ENCODE data around the gene LMF2. TPM values are rescaled to one million over a fixed set of nuclear protein-coding genes. Genes with fewer than 3 reads are reported as not detected.

LMF2 gene
- total RNA-seq, 2 donors from 2014 or later: 147 to 158 TPM

- H3K4me3 ChIP-seq: no peak overlapping the region
- no peak for TF ChIP-seq CTCF (IDR thresholded peaks at IDR 0.05)
- no peak for TF ChIP-seq POLR2A (IDR thresholded peaks at IDR 0.05)
- no peaks in the 10 kb centered on the region for H3K27me3 ChIP-seq
- no peak overlapping the region for H3K27ac ChIP-seq
- DNase-seq (no peak), ATAC-seq (no peak)
- no peaks in the 10 kb centered on the region for H3K4me1 ChIP-seq
- 88 to 94% methylated on average over 8 to 18 of the region's 18 CpGs for WGBS, 2 donors
- peaks cover 4 to 24% of the 10 kb centered on the region in 2 donors for H3K36me3 ChIP-seq (replicated peaks in 1 of 2; ENCODE audit: insufficient read depth in 1 of 2, low read depth in 2 of 2)
- intact Hi-C loops (cut with DNase I): no loop called here
- no peaks in the 10 kb centered on the region for H3K9me3 ChIP-seq
Observed at GRCh38 chr22:50455201-50455600, 52.3 kb downstream of the LMF2 start.

GRCh38 chr22:50454556-50455075 is 52.9 kb downstream of the LMF2 start:
- 94 to 95% methylated on average over 17 to 27 of the region's 27 CpGs for WGBS, 2 donors
- intact Hi-C loops (cut with DNase I): no loop called here
- no peak for ATAC-seq
- H3K27ac ChIP-seq: no peak overlapping the region
- peaks cover 4 to 19% of the 10 kb centered on the region in 2 donors for H3K36me3 ChIP-seq (replicated peaks in 1 of 2; ENCODE audit: insufficient read depth in 1 of 2, low read depth in 2 of 2)
- H3K4me1 ChIP-seq: no peaks in the 10 kb centered on the region
- H3K9me3 ChIP-seq: no peaks in the 10 kb centered on the region
- TF ChIP-seq CTCF (IDR thresholded peaks at IDR 0.05): no peak
- TF ChIP-seq POLR2A (IDR thresholded peaks at IDR 0.05): no peak
- H3K4me3 ChIP-seq: no peak overlapping the region
- no peak for DNase-seq
- no peaks in the 10 kb centered on the region for H3K27me3 ChIP-seq

Other genes starting within 250 kb of the LMF2 start
- 1 to 10 TPM; 3.9 to 4.6 TPM for gene MAPK12, start 246.0 kb downstream of the LMF2 start, total RNA-seq
- gene MAPK11, start 237.3 kb downstream of the LMF2 start, total RNA-seq: 1 to 10 TPM; 3.0 to 3.6 TPM
- 100 to 1,000 TPM; 113 to 140 TPM for gene PLXNB2, start 200.1 kb downstream of the LMF2 start, total RNA-seq
- 1 to 10 TPM; 3.4 to 7.3 TPM for gene DENND6B, start 180.7 kb downstream of the LMF2 start, total RNA-seq
- 10 to 100 TPM; 48.8 to 53.4 TPM for gene PPP6R2, start 164.4 kb downstream of the LMF2 start, total RNA-seq
- gene SBF1, start 32.7 kb downstream of the LMF2 start, total RNA-seq: 10 to 100 TPM; 60.2 to 77.5 TPM
- gene ADM2, start 26.2 kb downstream of the LMF2 start, total RNA-seq: 1 to 10 TPM; 7.3 to 8.2 TPM
- not detected for gene MIOX, start 20.8 kb downstream of the LMF2 start, total RNA-seq
- 10 to 100 TPM; 30.6 to 35.9 TPM for gene NCAPH2, start 522 bp upstream of the LMF2 start, total RNA-seq
- 1 to 10 TPM in 1 of 2 donors, not detected in 1; 1.6 TPM for gene SCO2, start 17.9 kb upstream of the LMF2 start, total RNA-seq
- gene TYMP, start 22.3 kb upstream of the LMF2 start, total RNA-seq: 10 to 100 TPM; 29.8 to 65.3 TPM
- gene KLHDC7B, start 38.2 kb upstream of the LMF2 start, total RNA-seq: not detected
- not detected for gene SYCE3, start 55.2 kb upstream of the LMF2 start, total RNA-seq
- 10 to 100 TPM in 1 of 2 donors, 1 to 10 TPM in 1; 8.3 to 34.9 TPM for gene CPT1B, start 70.7 kb upstream of the LMF2 start, total RNA-seq
- gene CHKB, start 75.1 kb upstream of the LMF2 start, total RNA-seq: 100 to 1,000 TPM in 1 of 2 donors, 10 to 100 TPM in 1; 43.3 to 122 TPM
- 1 to 10 TPM; 2.9 to 3.6 TPM for gene MAPK8IP2, start 93.1 kb upstream of the LMF2 start, total RNA-seq
- gene ARSA, start 120.5 kb upstream of the LMF2 start, total RNA-seq: 10 to 100 TPM; 47.0 to 84.7 TPM
- 10 to 100 TPM in 1 of 2 donors, 1 to 10 TPM in 1; 6.0 to 15.5 TPM for gene SHANK3, start 165.1 kb upstream of the LMF2 start, total RNA-seq
- not detected for gene ACR, start 230.5 kb upstream of the LMF2 start, total RNA-seq

Measured in body of pancreas (tissue), 4 donors.